Endothelial cell of umbilical vein (primary cell): ENCODE measurements around the gene KRTAP5-6. TPM values are rescaled to one million over a fixed set of nuclear protein-coding genes. Genes with fewer than 3 reads are reported as not detected.

Source experiments
- BruUV-seq: library from RNA; stranded (reverse); fragments of 400-500 nt; replicated peaks from 2 replicates; lab custom pipeline; 2021; lab: Mats Ljungman, UMichigan
- CTCF ChIA-PET: fragments of 300-600, 350-600 bp; sonication (Branson Sonifier 250); formaldehyde crosslinking; loops from one replicate; lab custom pipeline; 2021; ENCODE audit warnings: antibody characterized with exemption, inconsistent platforms; lab: Charles Lee
- POLR2A ChIA-PET: fragments of 300-600, 350-600 bp; sonication (Branson Sonifier 250); formaldehyde crosslinking; loops from one replicate; lab custom pipeline; 2021; ENCODE audit warnings: antibody characterized with exemption, inconsistent platforms; lab: Charles Lee
- DNase-seq: peaks from one replicate; pipeline ENCODE4 v3.0.0-alpha.2; 2011; ENCODE audit warnings: low read depth, low spot score
- FAIRE-seq: peaks from 2 replicates; lab custom pipeline; 2011; peaks lifted over from hg19 to GRCh38; lab: Jason Lieb, UNC
- H2AFZ ChIP-seq: 2 replicates; pipeline ENCODE4 v1.6.0; 2012; ENCODE audit warnings: low read depth, low read length, control low read depth, inconsistent platforms
- H3K27ac ChIP-seq: 2 replicates; pipeline ENCODE4 v1.5.1; 2011; ENCODE audit warnings: low read depth, mild to moderate bottlenecking, control low read depth, low read length, moderate library complexity; ENCODE audit not compliant: insufficient read depth
- H3K27me3 ChIP-seq, 2 experiments: 2 replicates each; pipeline versions ENCODE4 v1.6.0 to v1.6.1; 2011; ENCODE audit warnings: low read length in 2 of 2, mixed read lengths in 1 of 2; ENCODE audit not compliant: control insufficient read depth in 2 of 2, insufficient read depth in 2 of 2
- H3K36me3 ChIP-seq, 2 experiments: 2 replicates in 1 of 2; 3 replicates in 1 of 2; pipeline ENCODE4 v1.5.1; 2011; ENCODE audit warnings: low read length in 2 of 2, mild to moderate bottlenecking in 1 of 2, moderate library complexity in 1 of 2; ENCODE audit not compliant: control insufficient read depth in 2 of 2, insufficient read depth in 2 of 2; ENCODE audit errors: extremely low read depth in 1 of 2
- H3K4me1 ChIP-seq: 3 replicates; pipeline ENCODE4 v1.5.1; 2011; ENCODE audit warnings: mild to moderate bottlenecking, low read length; ENCODE audit not compliant: control insufficient read depth, insufficient read depth; ENCODE audit errors: extremely low read depth
- H3K4me2 ChIP-seq: 2 replicates; pipeline ENCODE4 v1.6.1; 2011; ENCODE audit warnings: low read length, control low read depth, mixed read lengths; ENCODE audit not compliant: insufficient read depth
- H3K4me3 ChIP-seq, 3 experiments: fragments of 200-600 bp in 1 of 3; sonication (generic), shearing (Covaris generic) in 1 of 3; replicated peaks in 1 of 3; 2 replicates each; pipeline ENCODE4 v1.5.1; 2011 to 2016; ENCODE audit warnings: control low read depth in 3 of 3, low read length in 3 of 3, mild to moderate bottlenecking in 2 of 3, inconsistent platforms in 1 of 3, low read depth in 1 of 3, moderate library complexity in 1 of 3; ENCODE audit not compliant: insufficient read depth in 1 of 3
- H3K79me2 ChIP-seq: 2 replicates; pipeline ENCODE4 v1.6.0; 2012; ENCODE audit warnings: low read length, inconsistent platforms; ENCODE audit not compliant: control insufficient read depth, insufficient read depth
- H3K9ac ChIP-seq: replicated peaks from 2 replicates; pipeline ENCODE3; 2011; ENCODE audit warnings: low read length, control low read depth; ENCODE audit not compliant: insufficient read depth; ENCODE audit errors: extremely low read depth
- H3K9me1 ChIP-seq: replicated peaks from 3 replicates; pipeline ENCODE4 v1.6.0; 2011; ENCODE audit warnings: mild to moderate bottlenecking, low read length; ENCODE audit not compliant: control insufficient read depth, insufficient read depth; ENCODE audit errors: extremely low read depth
- H3K9me3 ChIP-seq: replicated peaks from 2 replicates; pipeline ENCODE4 v1.5.1; 2012; ENCODE audit warnings: low read length, inconsistent platforms; ENCODE audit not compliant: control insufficient read depth, insufficient read depth
- H4K20me1 ChIP-seq: replicated peaks from 2 replicates; pipeline ENCODE3; 2011; ENCODE audit warnings: mild to moderate bottlenecking, low read length; ENCODE audit not compliant: control insufficient read depth, insufficient read depth; ENCODE audit errors: extremely low read depth
- EZH2 ChIP-seq: IDR thresholded peaks from 2 replicates; pipeline ENCODE4 v1.6.1; 2012; ENCODE audit warnings: borderline replicate concordance, low read depth, mild to moderate bottlenecking, moderate library complexity, low read length, inconsistent platforms; ENCODE audit not compliant: severe bottlenecking
- FOS ChIP-seq: IDR thresholded peaks from 2 replicates; pipeline ENCODE4 v1.6.1; 2011; ENCODE audit warnings: mild to moderate bottlenecking, low read length, moderate library complexity, borderline replicate concordance; ENCODE audit not compliant: insufficient read depth
- GATA2 ChIP-seq: IDR thresholded peaks from 2 replicates; pipeline ENCODE4 v1.7.0; 2011; ENCODE audit warnings: low read depth, mild to moderate bottlenecking, moderate library complexity, mixed read lengths, low read length; ENCODE audit not compliant: insufficient read length, insufficient read depth
- JUN ChIP-seq: IDR thresholded peaks from 2 replicates; pipeline ENCODE4 v1.6.1; 2011; ENCODE audit warnings: borderline replicate concordance, low read depth; ENCODE audit not compliant: insufficient read length, insufficient read depth
- MAX ChIP-seq: IDR thresholded peaks from 2 replicates; pipeline ENCODE4 v1.6.1; 2011; ENCODE audit not compliant: insufficient read depth, insufficient read length
- MYC ChIP-seq: IDR thresholded peaks from one replicate; pipeline ENCODE4 v1.6.1; 2011; ENCODE audit warnings: mild to moderate bottlenecking, low read depth, low read length
- POLR2A ChIP-seq: IDR thresholded peaks from 2 replicates; pipeline ENCODE4 v1.6.1; 2012; ENCODE audit warnings: low read depth, mild to moderate bottlenecking, control low read depth, low read length
- POLR2AphosphoS5 ChIP-seq: IDR thresholded peaks from 2 replicates; pipeline ENCODE4 v1.6.1; 2012; ENCODE audit warnings: low read depth, mild to moderate bottlenecking, control low read depth, low read length, moderate library complexity; ENCODE audit not compliant: insufficient read depth
- dilution Hi-C: fragments of 300-500 bp; cut with MboI; formaldehyde crosslinking; loops from one replicate; pipeline ENCODE4 v1.15.0; 2019; ENCODE audit warnings: low sequenced_read_pairs; ENCODE audit not compliant: extremely low pct_ligation_motif_present
- intact Hi-C: fragments of 100-400 bp; cut with micrococcal nuclease; formaldehyde crosslinking; loops from one replicate; pipeline ENCODE4 v1.10.0; 2022
- polyA plus RNA-seq, 4 experiments: library from polyadenylated mRNA; depleted of rRNA in 3 of 4; stranded (reverse) in 3 of 4; unstranded in 1 of 4; fragments of >200 nt; gene quantifications; 2 replicates each; pipeline versions ENCODE4 v1.2.1 to v1.2.3, GENCODE V29; 2011 to 2012; ENCODE audit warnings: missing spikeins in 1 of 4
- total RNA-seq: library from RNA; stranded (reverse); gene quantifications from 2 replicates; pipeline ENCODE4 v1.2.3, GENCODE V29; 2021
- TF ChIP-seq, protein P1 (sequence below), 2 donors: IDR thresholded peaks; 1 replicate in 1 of 2; 2 replicates in 1 of 2; pipeline ENCODE4 v1.5.1; 2011; ENCODE audit warnings: low read length in 2 of 2, mild to moderate bottlenecking in 2 of 2, moderate library complexity in 2 of 2, control low read depth in 1 of 2, inconsistent platforms in 1 of 2, low read depth in 1 of 2; ENCODE audit not compliant: insufficient read depth in 1 of 2; ENCODE audit errors: extremely low read depth in 1 of 2

KRTAP5-6 gene
- total and polyA plus RNA-seq, 2 donors (not counting 3 experiments of a cell fraction or from before 2014, with no cell fraction given), result not detected

- H3K79me2 ChIP-seq, result no peaks in the 10 kb centered on the region
- H3K9me3 ChIP-seq, result no peaks in the 10 kb centered on the region
- no peak overlapping the region for H3K9ac ChIP-seq
- H3K9me1 ChIP-seq, result no peaks in the 10 kb centered on the region
- CTCF ChIA-PET, result interaction anchor here (1.8 kb wide), 1 partner anchor 33 kb away, joined by 6 read pairs; no protein-coding TSS in a partner anchor
- no peaks in the 10 kb centered on the region for H3K36me3 ChIP-seq
- no peaks in the 10 kb centered on the region for H3K27me3 ChIP-seq
- no peak overlapping the region for H3K4me2 ChIP-seq
- DNase-seq (no peak), FAIRE-seq (no peak)
- no TSS peak for BruUV-seq
- H3K4me1 ChIP-seq, result no peaks in the 10 kb centered on the region
- no peak overlapping the region for H2AFZ ChIP-seq
- POLR2A ChIA-PET, result no interaction called here
- H4K20me1 ChIP-seq, result no peaks in the 10 kb centered on the region
- H3K27ac ChIP-seq, result no peak overlapping the region
- TF ChIP-seq JUN (no peak), GATA2 (no peak), FOS (no peak), MYC (no peak), POLR2AphosphoS5 (no peak), EZH2 (no peak), MAX (no peak), POLR2A (no peak)
- TF ChIP-seq, protein P1, sequence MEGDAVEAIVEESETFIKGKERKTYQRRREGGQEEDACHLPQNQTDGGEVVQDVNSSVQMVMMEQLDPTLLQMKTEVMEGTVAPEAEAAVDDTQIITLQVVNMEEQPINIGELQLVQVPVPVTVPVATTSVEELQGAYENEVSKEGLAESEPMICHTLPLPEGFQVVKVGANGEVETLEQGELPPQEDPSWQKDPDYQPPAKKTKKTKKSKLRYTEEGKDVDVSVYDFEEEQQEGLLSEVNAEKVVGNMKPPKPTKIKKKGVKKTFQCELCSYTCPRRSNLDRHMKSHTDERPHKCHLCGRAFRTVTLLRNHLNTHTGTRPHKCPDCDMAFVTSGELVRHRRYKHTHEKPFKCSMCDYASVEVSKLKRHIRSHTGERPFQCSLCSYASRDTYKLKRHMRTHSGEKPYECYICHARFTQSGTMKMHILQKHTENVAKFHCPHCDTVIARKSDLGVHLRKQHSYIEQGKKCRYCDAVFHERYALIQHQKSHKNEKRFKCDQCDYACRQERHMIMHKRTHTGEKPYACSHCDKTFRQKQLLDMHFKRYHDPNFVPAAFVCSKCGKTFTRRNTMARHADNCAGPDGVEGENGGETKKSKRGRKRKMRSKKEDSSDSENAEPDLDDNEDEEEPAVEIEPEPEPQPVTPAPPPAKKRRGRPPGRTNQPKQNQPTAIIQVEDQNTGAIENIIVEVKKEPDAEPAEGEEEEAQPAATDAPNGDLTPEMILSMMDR (IDR thresholded peaks at IDR 0.05; ENCODE audit: extremely low read depth in 1 of 2, insufficient read depth in 1 of 2, low read depth in 1 of 2, low read length in 2 of 2), result no peak
- dilution Hi-C loops, result no loop called here
- H3K4me3 ChIP-seq, result no peak overlapping the region
- intact Hi-C loops, result no loop called here
Measured at GRCh38 chr11:1727096-1727690, 30.2 kb downstream of the KRTAP5-6 start.
